Type B pancreatic cell (in vitro differentiated cells): ENCODE results near the gene MMRN2. TPM values are rescaled to one million over a fixed set of nuclear protein-coding genes. Genes with fewer than 3 reads are reported as not detected.

Experiments
- DNase-seq: peaks from one replicate; pipeline ENCODE4 v3.0.0; 2021; ENCODE audit warnings: mixed read lengths; ENCODE audit not compliant: unreplicated experiment; ENCODE audit errors: extremely low spot score
- H3K27ac Mint-ChIP-seq: 2 replicates; pipeline ENCODE4 v1.8.0; 2021; ENCODE audit warnings: mild to moderate bottlenecking, mixed read lengths
- H3K27me3 Mint-ChIP-seq: 2 replicates; pipeline ENCODE4 v1.8.0; 2021; ENCODE audit warnings: mixed read lengths
- H3K36me3 Mint-ChIP-seq: 2 replicates; pipeline ENCODE4 v1.8.0; 2021; ENCODE audit warnings: mixed read lengths
- H3K4me1 Mint-ChIP-seq: one replicate; pipeline ENCODE4 v1.8.0; 2021; ENCODE audit warnings: mixed read lengths; ENCODE audit not compliant: unreplicated experiment
- H3K4me3 Mint-ChIP-seq: 2 replicates; pipeline ENCODE4 v1.8.0; 2021; ENCODE audit warnings: mild to moderate bottlenecking, mixed read lengths
- H3K9me3 Mint-ChIP-seq: 2 replicates; pipeline ENCODE4 v1.8.0; 2021; ENCODE audit warnings: mixed read lengths
- total RNA-seq: library from RNA; stranded (reverse); gene quantifications from 2 replicates; pipeline ENCODE4 v1.2.1, GENCODE V29; 2021; ENCODE audit warnings: low replicate concordance
- TF ChIP-seq, protein P1 (sequence below): fragments of 200-600 bp; sonication (generic); conservative IDR thresholded peaks from 2 replicates; pipeline ENCODE4 v1.5.0; 2021; ENCODE audit warnings: antibody characterized with exemption, mild to moderate bottlenecking

MMRN2 gene
- total RNA-seq, 1 donor from 2014 or later: 5.5 TPM

DNA sequence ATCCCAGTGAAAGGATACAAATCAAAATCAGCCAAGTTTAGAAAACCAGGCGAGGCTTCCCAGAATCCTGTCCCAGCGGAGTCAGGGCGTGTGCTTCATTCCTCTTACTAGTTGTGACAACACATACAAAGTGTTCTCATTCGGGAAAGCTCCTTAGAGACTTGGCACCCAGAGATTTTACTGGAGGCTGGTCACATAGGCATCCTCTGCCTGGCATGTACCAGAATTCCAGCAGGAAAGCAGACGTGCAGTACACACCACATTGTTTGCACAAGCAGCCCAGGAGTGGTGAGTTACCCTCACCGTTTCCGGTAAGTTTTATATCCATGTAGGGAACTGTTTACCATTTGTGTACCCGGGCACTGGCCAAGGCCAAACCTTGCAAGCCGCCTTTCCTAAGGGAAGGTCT is 34.9 kb downstream of the MMRN2 start:
- TF ChIP-seq, protein P1, sequence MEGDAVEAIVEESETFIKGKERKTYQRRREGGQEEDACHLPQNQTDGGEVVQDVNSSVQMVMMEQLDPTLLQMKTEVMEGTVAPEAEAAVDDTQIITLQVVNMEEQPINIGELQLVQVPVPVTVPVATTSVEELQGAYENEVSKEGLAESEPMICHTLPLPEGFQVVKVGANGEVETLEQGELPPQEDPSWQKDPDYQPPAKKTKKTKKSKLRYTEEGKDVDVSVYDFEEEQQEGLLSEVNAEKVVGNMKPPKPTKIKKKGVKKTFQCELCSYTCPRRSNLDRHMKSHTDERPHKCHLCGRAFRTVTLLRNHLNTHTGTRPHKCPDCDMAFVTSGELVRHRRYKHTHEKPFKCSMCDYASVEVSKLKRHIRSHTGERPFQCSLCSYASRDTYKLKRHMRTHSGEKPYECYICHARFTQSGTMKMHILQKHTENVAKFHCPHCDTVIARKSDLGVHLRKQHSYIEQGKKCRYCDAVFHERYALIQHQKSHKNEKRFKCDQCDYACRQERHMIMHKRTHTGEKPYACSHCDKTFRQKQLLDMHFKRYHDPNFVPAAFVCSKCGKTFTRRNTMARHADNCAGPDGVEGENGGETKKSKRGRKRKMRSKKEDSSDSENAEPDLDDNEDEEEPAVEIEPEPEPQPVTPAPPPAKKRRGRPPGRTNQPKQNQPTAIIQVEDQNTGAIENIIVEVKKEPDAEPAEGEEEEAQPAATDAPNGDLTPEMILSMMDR: no peak
- H3K36me3 Mint-ChIP-seq: peaks cover 25% of the 10 kb centered on the region
- no peaks in the 10 kb centered on the region for H3K9me3 Mint-ChIP-seq

DNA sequence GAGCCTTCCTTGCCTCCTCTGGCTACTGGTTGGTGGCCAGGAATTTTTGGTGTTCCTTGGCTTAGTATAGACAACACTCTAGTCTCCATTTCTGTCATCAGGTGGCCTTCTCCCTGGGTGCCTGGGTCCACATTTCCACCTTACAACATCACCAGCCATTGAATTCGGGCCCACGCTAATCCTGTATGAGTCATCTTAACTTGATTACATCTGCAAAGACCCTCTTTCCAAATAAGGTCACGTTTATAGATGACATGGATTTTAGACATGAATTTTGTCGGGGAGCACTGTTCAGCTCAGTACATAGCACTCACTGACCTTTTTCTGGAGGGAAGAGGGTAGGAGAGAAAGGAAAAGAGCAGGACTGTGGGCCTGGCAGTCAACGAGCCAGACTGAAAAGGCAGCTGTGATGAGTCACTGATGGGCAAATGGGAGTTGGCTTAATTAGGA is 39.4 kb downstream of the MMRN2 start:
- Mint-ChIP-seq H3K9me3 (no peaks in the 10 kb centered on the region), H3K4me1 (no peaks in the 10 kb centered on the region), H3K27me3 (no peaks in the 10 kb centered on the region), H3K36me3 (peaks cover 42% of the 10 kb centered on the region), H3K27ac (no peak overlapping the region), H3K4me3 (no peak overlapping the region)
- DNase-seq: no peak
- TF ChIP-seq, protein P1: no peak

More for the DNA sequence above, 34.9 kb downstream of the MMRN2 start:
- Mint-ChIP-seq H3K4me1 (no peaks in the 10 kb centered on the region), H3K27me3 (no peaks in the 10 kb centered on the region), H3K4me3 (no peak overlapping the region), H3K27ac (no peak overlapping the region)
- no peak for DNase-seq

DNA sequence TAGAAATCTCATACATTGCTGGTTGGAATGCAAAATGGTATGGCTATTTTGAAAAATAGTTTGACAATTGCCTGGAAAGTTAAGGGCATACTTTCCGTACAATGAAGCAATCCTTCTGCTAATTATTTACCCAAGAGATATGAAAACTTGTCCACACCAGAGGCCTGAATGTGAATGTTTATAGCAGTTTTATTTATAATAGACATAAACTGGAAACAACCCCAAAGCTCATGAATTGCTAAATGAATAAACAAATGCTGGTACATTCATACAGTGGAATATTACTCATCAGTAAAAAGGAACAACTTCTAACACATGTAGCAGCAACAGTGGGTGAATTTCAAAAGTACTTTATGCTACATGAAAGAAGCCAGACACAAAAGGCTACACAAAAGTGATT is 42.7 kb downstream of the MMRN2 start:
- DNase-seq: no peak
- Mint-ChIP-seq H3K4me3 (no peak overlapping the region), H3K27ac (no peak overlapping the region), H3K9me3 (no peaks in the 10 kb centered on the region), H3K4me1 (no peaks in the 10 kb centered on the region), H3K36me3 (peaks cover 33% of the 10 kb centered on the region), H3K27me3 (no peaks in the 10 kb centered on the region)
- TF ChIP-seq, protein P1: no peak

DNA sequence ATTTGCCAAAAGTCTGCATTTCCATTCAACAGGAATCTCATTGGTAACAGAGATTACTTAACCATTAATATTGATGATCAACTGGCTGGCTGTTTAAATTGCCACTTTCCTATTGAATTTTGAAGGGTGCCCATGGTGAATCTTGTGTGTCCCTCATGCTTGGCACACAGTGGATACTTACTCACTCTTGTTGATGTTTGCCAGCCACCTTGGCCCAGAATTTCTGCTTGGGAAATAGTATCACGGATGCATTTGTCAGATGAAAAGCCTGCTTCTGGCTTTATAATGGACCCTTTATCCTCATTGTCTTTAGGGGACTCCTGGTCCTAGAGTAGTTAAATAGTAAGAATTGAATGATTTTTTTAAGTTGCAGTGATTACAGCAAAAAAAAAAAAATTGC is 52.0 kb downstream of the MMRN2 start:
- no peak overlapping the region for H3K27ac Mint-ChIP-seq

DNA sequence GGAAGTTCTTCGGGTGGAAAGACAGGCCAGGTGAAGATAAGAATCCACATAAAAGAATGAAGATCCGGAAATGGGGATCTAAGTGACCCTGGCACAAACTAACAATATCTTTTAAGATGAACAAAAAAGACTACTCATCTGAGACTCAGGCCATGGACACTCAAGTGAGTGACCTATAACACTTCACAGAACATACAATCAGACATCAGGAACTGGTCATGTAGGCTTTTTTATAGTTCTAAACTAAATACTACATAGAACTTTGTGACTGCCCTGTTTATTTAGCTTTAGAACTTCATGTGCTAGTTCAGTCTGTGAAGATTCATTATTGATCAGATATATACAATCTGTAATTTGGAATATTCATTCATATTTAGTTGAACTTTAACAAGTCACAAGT is 52.8 kb downstream of the MMRN2 start:
- Mint-ChIP-seq H3K4me3 (no peak overlapping the region), H3K9me3 (peaks cover 5% of the 10 kb centered on the region), H3K27me3 (no peaks in the 10 kb centered on the region), H3K36me3 (peaks cover 47% of the 10 kb centered on the region), H3K27ac (peak overlapping the region; percentile 50), H3K4me1 (peaks cover 3% of the 10 kb centered on the region)
- TF ChIP-seq, protein P1: no peak
- DNase-seq: no peak

More for the DNA sequence above, 52.0 kb downstream of the MMRN2 start:
- TF ChIP-seq, protein P1: no peak
- Mint-ChIP-seq H3K36me3 (peaks cover 43% of the 10 kb centered on the region), H3K27me3 (no peaks in the 10 kb centered on the region), H3K9me3 (peaks cover 5% of the 10 kb centered on the region), H3K4me1 (no peaks in the 10 kb centered on the region), H3K4me3 (no peak overlapping the region)
- DNase-seq: no peak

DNA sequence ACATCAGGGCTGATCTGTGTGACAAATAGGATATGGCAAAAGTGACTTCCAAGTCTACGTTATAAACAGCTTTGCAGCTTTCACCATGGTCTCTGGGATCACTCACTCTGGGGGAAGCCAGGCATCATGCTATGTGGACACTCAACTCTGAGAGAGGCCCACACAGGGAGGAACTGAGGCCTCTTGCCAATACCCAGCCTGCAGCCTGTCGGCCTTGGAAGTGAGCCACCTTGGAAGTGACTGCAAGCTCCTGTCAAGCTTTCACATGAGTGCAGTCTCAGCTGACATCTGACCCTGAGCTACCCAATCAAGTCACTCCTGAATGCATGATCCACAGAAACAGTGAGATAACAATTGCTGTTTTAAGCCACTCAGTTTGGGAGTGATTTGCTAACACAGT is 56.5 kb downstream of the MMRN2 start:
- no peak overlapping the region for H3K4me3 Mint-ChIP-seq
- H3K36me3 Mint-ChIP-seq: peaks cover 33% of the 10 kb centered on the region
- H3K27ac Mint-ChIP-seq: no peak overlapping the region
- peaks cover 12% of the 10 kb centered on the region for H3K4me1 Mint-ChIP-seq
- DNase-seq: no peak
- no peaks in the 10 kb centered on the region for H3K9me3 Mint-ChIP-seq
- no peaks in the 10 kb centered on the region for H3K27me3 Mint-ChIP-seq
- TF ChIP-seq, protein P1: no peak
